HCT116 (cell line): ENCODE measurements around the gene GRM1. TPM values are rescaled to one million over a fixed set of nuclear protein-coding genes. Genes with fewer than 3 reads are reported as not detected.

Experiments used
- ATAC-seq: fragments of 200-7000 bp; cut with Tn5 transposase; 2 replicates; pipeline ENCODE4 v1.9.1; 2020; ENCODE audit warnings: mild to moderate bottlenecking, moderate library complexity
- BruUV-seq: library from RNA; stranded (reverse); fragments of 400-500 nt; replicated peaks from 2 replicates; lab custom pipeline; 2021; lab: Mats Ljungman, UMichigan
- CTCF ChIA-PET: fragments of 300-600 bp; sonication (Branson Sonifier 250); formaldehyde crosslinking; loops from one replicate; lab custom pipeline; 2021; ENCODE audit warnings: antibody characterized with exemption; lab: Charles Lee
- POLR2A ChIA-PET: fragments of 300-600, 350-600 bp; sonication (Branson Sonifier 250); formaldehyde crosslinking; loops from one replicate; lab custom pipeline; 2021; ENCODE audit warnings: antibody characterized with exemption; lab: Charles Lee
- RAD21 ChIA-PET, 2 experiments: fragments of 300-600 bp; sonication (Branson Sonifier 250); formaldehyde crosslinking; loops; one replicate each; lab custom pipeline; 2023; ENCODE audit warnings: low total read pairs in 2 of 2; ENCODE audit not compliant: uncharacterized antibody in 2 of 2, unreplicated experiment in 2 of 2, low non-redundant PET in 1 of 2; lab: Charles Lee
- DNase-seq: peaks from one replicate; pipeline ENCODE4 v3.0.0-alpha.2; 2010; ENCODE audit warnings: low read depth, low spot score
- H2AFZ ChIP-seq: fragments of 200-600 bp; shearing (Covaris generic), sonication (generic); 2 replicates; pipeline ENCODE4 v1.6.1; 2017; ENCODE audit warnings: low read depth, mixed run types, mixed read lengths, antibody characterized with exemption, low read length; ENCODE audit not compliant: poor library complexity, severe bottlenecking
- H3K27ac ChIP-seq: 2 replicates; pipeline ENCODE4 v1.5.1; 2012; ENCODE audit warnings: low read depth, low read length
- H3K27me3 ChIP-seq: fragments of 200-600 bp; sonication (generic); 2 replicates; pipeline ENCODE4 v1.6.1; 2016; ENCODE audit warnings: mixed run types, low read length, mixed read lengths; ENCODE audit not compliant: insufficient read depth
- H3K36me3 ChIP-seq, 2 experiments: fragments of 200-500 bp in 1 of 2; fragments of 200-600 bp in 1 of 2; sonication (Bioruptor generic) in 1 of 2; sonication (generic) in 1 of 2; 2 replicates each; pipeline versions ENCODE4 v1.5.1 to v1.6.1; 2014 to 2016; ENCODE audit warnings: low read length in 2 of 2, inconsistent platforms in 1 of 2, mixed read lengths in 1 of 2, mixed run types in 1 of 2; ENCODE audit not compliant: insufficient read depth in 2 of 2, control insufficient read depth in 1 of 2
- H3K4me1 ChIP-seq, 2 experiments: fragments of 200-600 bp in 1 of 2; sonication (generic) in 1 of 2; 2 replicates each; pipeline versions ENCODE4 v1.5.1 to v1.6.1; 2012 to 2017; ENCODE audit warnings: low read length in 2 of 2, inconsistent platforms in 1 of 2, mild to moderate bottlenecking in 1 of 2, mixed read lengths in 1 of 2, mixed run types in 1 of 2, moderate library complexity in 1 of 2; ENCODE audit not compliant: insufficient read depth in 2 of 2, control insufficient read depth in 1 of 2
- H3K4me2 ChIP-seq: fragments of 200-600 bp; sonication (generic); 2 replicates; pipeline ENCODE4 v1.6.1; 2017; ENCODE audit warnings: mixed run types, low read length, mixed read lengths
- H3K4me3 ChIP-seq, 2 experiments: fragments of 200-600 bp in 1 of 2; sonication (generic) in 1 of 2; replicated peaks in 1 of 2; 2 replicates each; pipeline ENCODE4 v1.5.1; 2011 to 2016; ENCODE audit warnings: low read length in 2 of 2, control low read depth in 1 of 2, low read depth in 1 of 2, mild to moderate bottlenecking in 1 of 2, mixed read lengths in 1 of 2, mixed run types in 1 of 2
- H3K79me2 ChIP-seq: fragments of 200-600 bp; sonication (generic); 2 replicates; pipeline ENCODE4 v1.6.1; 2017; ENCODE audit warnings: mild to moderate bottlenecking, mixed run types, low read length, moderate library complexity, mixed read lengths; ENCODE audit not compliant: insufficient read depth
- H3K9ac ChIP-seq: fragments of 200-600 bp; sonication (generic); 2 replicates; pipeline ENCODE4 v1.6.1; 2016; ENCODE audit warnings: low read length, mixed read lengths
- H3K9me2 ChIP-seq: fragments of 200-600 bp; sonication (generic), shearing (Covaris generic); 2 replicates; pipeline ENCODE4 v1.6.1; 2017; ENCODE audit warnings: mixed run types, mild to moderate bottlenecking, moderate library complexity; ENCODE audit not compliant: insufficient read depth
- H3K9me3 ChIP-seq, 2 experiments: fragments of 200-500 bp in 1 of 2; fragments of 200-600 bp in 1 of 2; sonication (Bioruptor generic) in 1 of 2; sonication (generic) in 1 of 2; 2 replicates each; pipeline ENCODE4 v1.6.1; 2014 to 2017; ENCODE audit warnings: low read length in 2 of 2, mixed read lengths in 2 of 2, inconsistent platforms in 1 of 2, low read depth in 1 of 2, mild to moderate bottlenecking in 1 of 2, mixed run types in 1 of 2, moderate library complexity in 1 of 2; ENCODE audit not compliant: control insufficient read depth in 1 of 2, insufficient read depth in 1 of 2
- H4K20me1 ChIP-seq: fragments of 200-600 bp; sonication (generic), shearing (Covaris generic); 2 replicates; pipeline ENCODE4 v1.6.1; 2017; ENCODE audit warnings: mixed run types, mild to moderate bottlenecking, moderate library complexity; ENCODE audit not compliant: insufficient read depth
- ATF3 ChIP-seq: IDR thresholded peaks from 2 replicates; pipeline ENCODE4 v1.6.1; 2012
- CEBPB ChIP-seq: IDR thresholded peaks from 2 replicates; pipeline ENCODE4 v1.6.1; 2012; ENCODE audit warnings: low read depth
- ELF1 ChIP-seq: IDR thresholded peaks from 2 replicates; pipeline ENCODE4 v1.6.1; 2012; ENCODE audit warnings: low read depth, borderline replicate concordance
- JUND ChIP-seq: IDR thresholded peaks from 2 replicates; pipeline ENCODE4 v1.6.1; 2012
- POLR2A ChIP-seq: IDR thresholded peaks from 2 replicates; pipeline ENCODE4 v1.7.0; 2011; ENCODE audit warnings: borderline replicate concordance; ENCODE audit not compliant: insufficient read depth, insufficient read length; ENCODE audit errors: extremely low read depth
- RAD21 ChIP-seq: IDR thresholded peaks from 2 replicates; pipeline ENCODE4 v1.6.1; 2012; ENCODE audit warnings: low read depth, mild to moderate bottlenecking
- SIN3A ChIP-seq: IDR thresholded peaks from 2 replicates; pipeline ENCODE4 v1.6.1; 2012; ENCODE audit warnings: low read depth
- SP1 ChIP-seq: IDR thresholded peaks from 2 replicates; pipeline ENCODE4 v1.6.1; 2012; ENCODE audit warnings: low read depth
- SRF ChIP-seq: IDR thresholded peaks from 2 replicates; pipeline ENCODE4 v1.6.1; 2012; ENCODE audit warnings: low read depth
- TCF7L2 ChIP-seq: IDR thresholded peaks from 2 replicates; pipeline ENCODE4 v1.7.0; 2011; ENCODE audit warnings: borderline replicate concordance, inconsistent platforms; ENCODE audit not compliant: insufficient read depth, insufficient read length; ENCODE audit errors: extremely low read depth
- YY1 ChIP-seq: IDR thresholded peaks from 2 replicates; pipeline ENCODE4 v1.6.1; 2011; ENCODE audit warnings: low read length, low read depth, moderate library complexity, mild to moderate bottlenecking; ENCODE audit not compliant: insufficient replicate concordance; ENCODE audit errors: extremely low read depth
- ZBTB33 ChIP-seq: IDR thresholded peaks from 2 replicates; pipeline ENCODE4 v1.6.1; 2011; ENCODE audit warnings: mild to moderate bottlenecking, low read length, moderate library complexity; ENCODE audit not compliant: insufficient replicate concordance; ENCODE audit errors: extremely low read depth
- intact Hi-C: fragments of 100-400 bp; cut with micrococcal nuclease; formaldehyde crosslinking; loops from 2 replicates; pipeline ENCODE4 v1.10.0; 2022
- total RNA-seq: library from RNA; stranded (reverse); gene quantifications from one replicate; pipeline ENCODE4 v1.2.1, GENCODE V29; 2021; ENCODE audit not compliant: unreplicated experiment

GRM1 gene
- total RNA-seq, 1 experiment from 2014 or later = not detected

DNA sequence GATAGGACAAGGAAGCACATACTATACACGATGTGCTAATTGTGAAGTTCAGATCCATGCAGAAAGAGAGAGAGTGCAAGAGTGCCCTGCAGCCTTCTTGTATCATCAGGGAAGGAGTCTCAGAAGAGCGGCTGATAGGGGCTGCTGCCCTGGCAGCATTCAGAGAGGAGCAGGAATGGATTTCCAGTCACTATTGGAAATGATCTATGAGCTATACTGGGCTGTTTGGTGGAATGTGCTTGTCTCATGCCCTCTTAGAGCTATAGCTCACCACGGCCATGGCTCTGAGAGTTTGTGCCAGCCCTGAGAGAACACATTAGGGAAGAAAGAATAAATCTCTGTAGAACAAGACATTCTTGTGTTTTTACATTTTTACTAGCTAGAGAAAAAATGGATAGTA lies 302.2 kb downstream of the GRM1 start:
- no peaks in the 10 kb centered on the region for H3K4me1 ChIP-seq
- no peaks in the 10 kb centered on the region for H3K79me2 ChIP-seq
- H3K4me2 ChIP-seq = no peak overlapping the region
- no peaks in the 10 kb centered on the region for H3K9me3 ChIP-seq
- BruUV-seq = no TSS peak
- no peaks in the 10 kb centered on the region for H3K36me3 ChIP-seq
- no peak overlapping the region for H2AFZ ChIP-seq
- no peak for TF ChIP-seq SIN3A
- TF ChIP-seq SP1 = no peak
- TF ChIP-seq JUND = no peak
- TF ChIP-seq TCF7L2 = no peak
- TF ChIP-seq ZBTB33 = no peak
- TF ChIP-seq ATF3 = no peak
- TF ChIP-seq POLR2A = no peak
- no peak for TF ChIP-seq CEBPB
- TF ChIP-seq YY1 = no peak
- no peak for TF ChIP-seq SRF
- TF ChIP-seq RAD21 = no peak
- TF ChIP-seq ELF1 = no peak
- TF ChIP-seq, all 23 proteins: peak for 0
- Histone ChIP-seq H3K9ac (no peak overlapping the region), H3K27ac (no peak overlapping the region), H3K9me2 (no peaks in the 10 kb centered on the region), H3K4me3 (no peak overlapping the region), H4K20me1 (no peaks in the 10 kb centered on the region), H3K27me3 (no peaks in the 10 kb centered on the region; the same call in 1 of the 2 replicates)
- POLR2A ChIA-PET = no interaction called here
- DNase-seq = no peak
- CTCF ChIA-PET = no interaction called here
- RAD21 ChIA-PET = no interaction called here
- no peak for ATAC-seq
- intact Hi-C loops = no loop called here
